KOPT-K1 (cell line): ENCODE results near the gene MYO1H.
"Not testable (repeated sequence)": the region's sequence is repeated elsewhere in the genome, so short reads cannot be mapped to it uniquely, and the experiment has no call there.

Experiments
- H3K27ac ChIP-seq: fragments of 200-600 bp; sonication (generic); 2 replicates; pipeline ENCODE4 v1.5.1; 2016; ENCODE audit warnings: antibody characterized with exemption, mild to moderate bottlenecking, low read depth, low read length; ENCODE audit not compliant: poor library complexity, severe bottlenecking
- H3K36me3 ChIP-seq: fragments of 200-600 bp; sonication (generic); 2 replicates; pipeline ENCODE4 v1.5.1; 2017; ENCODE audit warnings: antibody characterized with exemption, mild to moderate bottlenecking, low read length, moderate library complexity; ENCODE audit not compliant: insufficient read depth
- H3K9me3 ChIP-seq: fragments of 200-600 bp; sonication (generic); 2 replicates; pipeline ENCODE4 v1.5.1; 2017; ENCODE audit warnings: antibody characterized with exemption, low read length, mild to moderate bottlenecking; ENCODE audit not compliant: insufficient read depth, poor library complexity, severe bottlenecking

MYO1H gene

GRCh38 chr12:109347589-109347988, at the start of gene MYO1H:
Gene MYO1H (plus strand): TSS chr12:109347900. CDS start chr12:109347961, 61 bp downstream.
- no peaks in the 10 kb centered on the region for H3K36me3 ChIP-seq
- no peak within 1 kb of the TSS for H3K27ac ChIP-seq
- H3K9me3 ChIP-seq = no peaks in the 10 kb centered on the region

- H3K27ac ChIP-seq = no peak overlapping the region
- no peaks in the 10 kb centered on the region for H3K9me3 ChIP-seq
- H3K36me3 ChIP-seq = no peaks in the 10 kb centered on the region
Observed at GRCh38 chr12:109299849-109300248, 47.9 kb upstream of the MYO1H start.

DNA sequence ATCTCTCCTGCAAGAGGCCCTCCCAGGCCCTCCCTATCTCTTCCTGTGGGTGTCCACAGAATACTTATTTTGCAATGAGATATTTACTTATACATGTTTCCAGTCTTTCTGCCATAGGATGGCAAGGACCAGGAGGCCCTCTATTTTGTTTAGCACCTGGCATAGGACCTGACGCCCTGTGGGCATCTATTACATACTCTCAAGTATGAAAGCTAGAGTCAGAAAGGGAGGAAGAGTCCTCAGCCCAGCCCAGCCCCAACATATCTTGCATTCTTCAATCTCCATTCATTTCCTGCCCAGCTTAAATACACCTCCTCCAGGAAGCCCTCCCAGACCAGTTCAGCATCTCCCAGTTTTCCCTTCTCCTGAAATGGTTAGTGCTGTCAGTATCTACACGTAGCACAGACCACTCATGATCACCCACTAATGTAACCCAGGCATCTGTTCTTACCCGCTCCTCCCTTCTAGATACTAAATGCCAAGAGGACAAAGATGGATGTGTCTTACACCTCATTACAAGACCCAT, 46.0 kb upstream of the MYO1H start:
- Histone ChIP-seq H3K27ac (no peak overlapping the region), H3K36me3 (no peaks in the 10 kb centered on the region)

DNA sequence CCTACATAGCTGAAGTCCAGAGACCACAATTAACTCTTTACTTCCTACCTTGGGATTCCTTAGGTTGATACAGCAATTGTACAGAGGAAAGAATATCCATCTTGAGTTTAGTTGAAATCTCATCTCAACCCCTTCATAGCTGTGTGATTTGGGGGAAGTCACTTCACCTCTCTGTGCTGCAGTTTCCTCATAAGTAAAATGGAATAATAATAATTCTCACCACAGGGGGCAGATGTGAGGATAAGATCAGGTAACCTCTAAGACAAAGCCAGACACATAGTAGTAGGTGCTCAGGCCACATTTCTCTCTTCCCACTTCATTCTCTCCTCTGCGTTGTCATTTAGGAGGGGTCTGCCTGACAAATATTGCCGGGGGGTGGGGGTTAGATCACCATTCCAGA, 45.3 kb upstream of the MYO1H start:
- no peaks in the 10 kb centered on the region for H3K36me3 ChIP-seq
- H3K9me3 ChIP-seq = no peaks in the 10 kb centered on the region
- H3K27ac ChIP-seq = no peak overlapping the region

More for the DNA sequence above, 46.0 kb upstream of the MYO1H start:
- no peaks in the 10 kb centered on the region for H3K9me3 ChIP-seq

- no peak overlapping the region for H3K27ac ChIP-seq
- no peaks in the 10 kb centered on the region for H3K9me3 ChIP-seq
- no peaks in the 10 kb centered on the region for H3K36me3 ChIP-seq
Observed at GRCh38 chr12:109302770-109303169, 44.9 kb upstream of the MYO1H start.

- H3K9me3 ChIP-seq = no peaks in the 10 kb centered on the region
- no peak overlapping the region for H3K27ac ChIP-seq
- H3K36me3 ChIP-seq = no peaks in the 10 kb centered on the region
Observed at GRCh38 chr12:109304485-109304884, 43.2 kb upstream of the MYO1H start.

GRCh38 chr12:109305547-109305946, 42.2 kb upstream of the MYO1H start:
- no peaks in the 10 kb centered on the region for H3K9me3 ChIP-seq
- H3K27ac ChIP-seq = no peak overlapping the region
- no peaks in the 10 kb centered on the region for H3K36me3 ChIP-seq

- Histone ChIP-seq H3K36me3 (no peaks in the 10 kb centered on the region), H3K27ac (no peak overlapping the region), H3K9me3 (no peaks in the 10 kb centered on the region)
Observed at GRCh38 chr12:109307051-109307450, 40.6 kb upstream of the MYO1H start.

DNA sequence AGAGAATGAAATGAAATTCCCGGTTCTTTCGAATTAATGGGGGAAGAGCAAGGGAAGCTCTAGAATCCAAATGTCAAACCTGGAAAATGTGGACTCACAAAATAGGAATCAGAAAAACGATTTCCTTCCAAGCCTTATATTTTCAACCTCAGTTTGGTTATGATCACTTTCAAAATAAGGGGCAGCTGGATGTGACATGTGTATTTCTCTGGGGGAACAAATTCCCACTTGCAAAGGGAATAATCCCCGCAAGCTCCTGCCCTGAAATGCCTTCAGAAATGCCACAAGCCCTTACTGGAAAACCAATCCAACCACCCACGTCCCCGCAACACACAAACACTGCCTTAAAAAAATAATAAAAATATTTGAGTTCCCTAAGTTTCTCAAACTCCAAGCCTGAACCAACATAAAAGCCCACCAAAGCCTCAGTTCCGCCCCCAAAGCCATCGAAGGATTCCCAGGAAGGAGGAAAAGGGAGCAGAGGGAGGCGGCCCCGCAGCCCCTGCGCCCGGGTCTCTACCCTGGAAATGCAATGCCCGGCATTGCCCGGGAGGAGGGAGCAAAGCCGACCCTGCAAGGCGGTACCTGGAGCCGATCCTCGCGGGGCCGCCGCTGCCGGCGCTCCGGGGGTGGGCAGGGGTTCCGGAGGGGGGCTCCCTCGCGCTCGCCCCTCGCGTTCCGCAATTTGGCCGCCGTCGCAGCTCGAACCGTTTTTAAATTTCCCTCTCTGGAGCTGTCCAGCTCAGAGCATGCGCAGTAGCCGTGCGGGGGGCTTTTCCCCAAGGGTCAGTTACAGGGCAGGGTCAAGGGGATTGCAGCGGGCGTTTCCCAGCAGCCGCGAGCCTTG, 38.9 kb upstream of the MYO1H start, which contains the start of gene FOXN4:
FOXN4 (minus strand) TSS at position 751 of the 847 bp plus-strand sequence. CDS start 963 bp downstream, outside the sequence.
- Histone ChIP-seq H3K27ac (no peak within 1 kb of the TSS), H3K36me3 (no peaks in the 10 kb centered on the region), H3K9me3 (no peaks in the 10 kb centered on the region)

DNA sequence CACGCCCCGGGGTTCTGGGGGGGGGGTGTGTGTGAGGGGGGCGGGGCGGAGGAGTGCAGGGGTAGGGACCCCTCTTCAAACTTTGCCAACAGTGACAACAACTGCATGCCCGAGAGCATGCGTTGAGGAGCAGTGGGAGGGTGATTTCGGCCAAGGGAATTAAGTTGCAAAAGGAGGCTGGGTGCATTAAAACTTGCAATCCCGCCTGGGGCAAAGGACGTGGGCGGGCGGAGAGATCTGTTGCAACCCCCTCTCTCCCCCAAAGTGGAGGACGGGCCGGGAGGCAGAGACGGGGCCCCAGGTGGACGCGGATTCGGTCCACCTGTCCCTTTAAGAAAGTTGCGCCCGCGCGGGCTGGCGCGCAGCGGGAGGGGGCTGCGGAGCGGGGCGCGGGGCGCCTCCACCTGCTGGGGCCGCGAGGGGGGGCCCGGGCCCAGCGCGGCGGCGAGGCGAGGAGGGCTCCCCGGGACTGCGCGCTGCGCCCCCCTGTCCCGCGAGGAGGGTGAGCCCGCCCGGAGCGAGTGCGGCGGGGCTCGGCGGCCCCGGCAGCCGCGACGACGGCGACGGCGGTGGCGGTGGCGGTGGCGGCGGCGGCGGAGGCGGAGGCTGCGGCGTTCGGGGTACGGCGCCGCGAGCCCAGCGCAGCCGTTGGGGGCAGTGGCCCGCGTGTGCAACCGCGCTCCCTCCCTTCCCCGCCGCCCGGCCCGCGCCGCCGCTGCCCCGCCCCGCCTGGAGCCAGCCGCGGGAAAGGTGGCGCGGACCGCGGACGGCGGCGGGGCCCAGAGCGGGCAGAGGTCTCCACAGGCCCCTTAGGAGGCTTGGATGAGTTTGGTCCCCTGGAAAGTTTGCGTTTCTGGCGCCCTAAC, 38.1 kb upstream of the MYO1H start:
- Histone ChIP-seq H3K27ac (no peak overlapping the region), H3K9me3 (no peaks in the 10 kb centered on the region), H3K36me3 (no peaks in the 10 kb centered on the region)

DNA sequence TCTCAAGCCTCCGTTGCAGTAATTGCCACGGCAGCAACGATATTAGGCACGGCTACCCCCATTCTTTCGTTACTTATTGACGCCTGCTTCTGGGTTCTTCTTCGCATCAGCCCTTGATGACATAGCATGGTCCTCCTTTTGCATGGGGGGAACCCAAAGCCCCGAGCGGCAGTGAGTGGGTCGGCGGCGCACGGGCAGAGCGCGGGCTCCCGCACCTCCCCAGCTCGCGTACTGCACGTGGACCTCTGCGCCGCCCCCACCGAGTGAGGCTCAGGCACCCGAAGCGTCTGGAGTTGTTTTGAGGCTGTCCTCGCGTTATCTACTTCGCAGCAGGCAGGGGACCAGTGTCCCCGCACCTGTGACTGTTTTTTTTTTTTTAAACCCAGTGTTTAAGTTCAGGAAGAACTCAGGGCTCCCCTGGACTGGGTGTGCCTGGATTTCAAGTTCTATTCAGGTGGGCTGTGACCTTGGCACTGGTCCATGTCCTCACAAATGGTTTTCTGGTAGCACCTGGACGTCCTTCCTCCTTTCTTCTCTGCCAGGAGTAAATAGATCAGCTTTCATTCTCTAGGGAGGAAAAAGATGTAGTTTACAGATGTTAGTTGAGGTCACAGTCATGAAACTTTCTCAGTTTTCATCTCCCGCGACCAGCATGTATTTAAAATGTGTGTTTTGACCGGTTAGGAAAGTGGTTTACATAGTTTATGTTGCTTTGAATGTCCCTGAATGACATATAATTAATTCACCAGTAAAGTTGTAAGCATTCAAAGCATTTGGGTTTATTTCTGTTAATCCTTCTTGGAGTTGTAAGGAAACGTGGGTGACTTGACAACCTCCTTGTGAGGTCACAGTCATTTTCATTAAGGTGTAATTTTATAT, 37.2 kb upstream of the MYO1H start:
- Histone ChIP-seq H3K27ac (no peak overlapping the region), H3K36me3 (no peaks in the 10 kb centered on the region)

GRCh38 chr12:109321294-109321693, 26.4 kb upstream of the MYO1H start:
- H3K36me3 ChIP-seq, H3K9me3 ChIP-seq, H3K27ac ChIP-seq: not testable (repeated sequence)

More for the DNA sequence above, 37.2 kb upstream of the MYO1H start:
- H3K9me3 ChIP-seq = no peaks in the 10 kb centered on the region

DNA sequence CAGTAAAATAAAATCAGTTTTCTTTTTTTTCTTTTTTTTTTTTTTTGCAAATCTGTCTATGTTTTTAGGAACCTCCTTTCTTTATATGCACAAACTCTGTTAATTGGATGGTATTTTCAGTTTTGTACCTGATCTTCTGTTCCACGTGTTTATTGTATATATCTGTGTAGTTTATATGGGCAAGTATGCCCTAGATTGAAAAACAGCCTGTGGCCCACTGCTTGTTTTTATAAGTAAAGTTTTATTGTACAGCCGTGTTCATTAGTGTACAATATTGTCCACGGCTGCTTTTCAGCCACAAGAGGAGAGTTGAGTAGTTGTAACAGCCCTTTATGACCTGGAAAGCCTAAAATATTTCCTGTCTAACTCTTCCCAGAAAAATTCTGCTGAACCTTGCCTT, 18.7 kb upstream of the MYO1H start:
- Histone ChIP-seq H3K36me3 (no peaks in the 10 kb centered on the region), H3K27ac (no peak overlapping the region), H3K9me3 (no peaks in the 10 kb centered on the region)

DNA sequence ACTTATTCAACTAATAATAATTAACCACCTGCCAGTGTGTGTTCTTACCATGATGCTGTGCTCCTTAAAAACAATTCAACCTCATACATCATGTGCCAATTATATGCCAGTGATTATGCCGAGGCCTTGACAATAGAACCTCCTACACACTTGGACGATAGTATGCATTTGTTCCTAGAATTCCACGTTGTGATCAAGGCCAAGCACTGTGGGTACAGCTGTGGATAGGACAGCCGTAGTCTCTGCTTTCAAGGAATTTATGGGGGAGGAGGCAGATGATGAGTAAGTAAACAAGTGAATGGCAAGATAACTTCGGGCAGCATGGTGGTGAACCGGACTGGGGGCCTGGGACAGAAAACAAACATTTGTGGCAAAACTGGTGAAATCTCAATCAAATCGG, 18.0 kb upstream of the MYO1H start:
- H3K9me3 ChIP-seq = no peaks in the 10 kb centered on the region
- no peaks in the 10 kb centered on the region for H3K36me3 ChIP-seq
- H3K27ac ChIP-seq = no peak overlapping the region
